ENCODE results near the gene ARHGAP42.

- no peak for TF ChIP-seq CTCF (IDR thresholded peaks at IDR 0.05)
- no peak for TF ChIP-seq POLR2A (IDR thresholded peaks at IDR 0.05)
These were observed 119.2 kb downstream of the ARHGAP42 start for GRCh38 chr11:100806296-100806695.
